Bronchial epithelial cell (primary cell): Measurements from ENCODE around the gene RSPH10B2. TPM values are rescaled to one million over a fixed set of nuclear protein-coding genes. Genes with fewer than 3 reads are reported as not detected.
"Not testable (repeated sequence)": the region's sequence is repeated elsewhere in the genome, so short reads cannot be mapped to it uniquely, and the experiment has no call there.

Experiments used
- DNase-seq: peaks from one replicate; pipeline ENCODE4 v3.0.0-alpha.2; 2010; ENCODE audit warnings: low read depth
- FAIRE-seq: peaks from 2 replicates; lab custom pipeline; 2011; peaks lifted over from hg19 to GRCh38; lab: Jason Lieb, UNC
- H3K27me3 ChIP-seq: 2 replicates; pipeline ENCODE4 v1.5.1; 2011; ENCODE audit warnings: low read length; ENCODE audit not compliant: control insufficient read depth, insufficient read depth
- H3K36me3 ChIP-seq: 2 replicates; pipeline ENCODE4 v1.5.1; 2011; ENCODE audit warnings: low read length; ENCODE audit not compliant: control insufficient read depth, insufficient read depth
- H3K4me3 ChIP-seq: 2 replicates; pipeline ENCODE4 v1.5.1; 2011; ENCODE audit warnings: mild to moderate bottlenecking, low read depth, low read length, control low read depth
- total RNA-seq: library from RNA; depleted of rRNA; stranded (reverse); fragments of >200 nt; gene quantifications from 2 replicates; pipeline ENCODE4 v1.2.1, GENCODE V29; 2014
- TF ChIP-seq, protein P1 (sequence below): IDR thresholded peaks from 2 replicates; pipeline ENCODE4 v1.5.1; 2011; ENCODE audit warnings: mild to moderate bottlenecking, moderate library complexity, low read length, control low read depth, inconsistent platforms; ENCODE audit not compliant: insufficient read depth, severe bottlenecking

Gene RSPH10B2
- total RNA-seq, 1 donor from 2014 or later: not detected

DNA sequence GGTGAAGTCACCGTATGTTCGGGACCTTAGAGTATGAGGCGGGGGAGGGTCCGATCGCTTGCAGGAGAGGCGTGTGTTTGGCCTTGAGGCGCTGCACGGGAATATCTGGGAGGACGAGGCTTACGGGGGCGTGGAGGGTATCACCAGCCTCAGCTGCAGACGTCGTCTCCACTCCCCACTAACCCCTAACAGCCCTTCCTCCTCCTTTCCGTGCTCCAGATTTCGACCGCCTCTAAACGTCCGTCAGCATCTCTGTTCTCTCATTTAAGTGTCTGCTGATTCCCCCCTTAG, 23.6 kb upstream of the RSPH10B2 start:
- Histone ChIP-seq H3K36me3 (peaks cover 4% of the 10 kb centered on the region), H3K4me3 (peak overlapping the region; percentile 98), H3K27me3 (no peaks in the 10 kb centered on the region)
- TF ChIP-seq, protein P1, sequence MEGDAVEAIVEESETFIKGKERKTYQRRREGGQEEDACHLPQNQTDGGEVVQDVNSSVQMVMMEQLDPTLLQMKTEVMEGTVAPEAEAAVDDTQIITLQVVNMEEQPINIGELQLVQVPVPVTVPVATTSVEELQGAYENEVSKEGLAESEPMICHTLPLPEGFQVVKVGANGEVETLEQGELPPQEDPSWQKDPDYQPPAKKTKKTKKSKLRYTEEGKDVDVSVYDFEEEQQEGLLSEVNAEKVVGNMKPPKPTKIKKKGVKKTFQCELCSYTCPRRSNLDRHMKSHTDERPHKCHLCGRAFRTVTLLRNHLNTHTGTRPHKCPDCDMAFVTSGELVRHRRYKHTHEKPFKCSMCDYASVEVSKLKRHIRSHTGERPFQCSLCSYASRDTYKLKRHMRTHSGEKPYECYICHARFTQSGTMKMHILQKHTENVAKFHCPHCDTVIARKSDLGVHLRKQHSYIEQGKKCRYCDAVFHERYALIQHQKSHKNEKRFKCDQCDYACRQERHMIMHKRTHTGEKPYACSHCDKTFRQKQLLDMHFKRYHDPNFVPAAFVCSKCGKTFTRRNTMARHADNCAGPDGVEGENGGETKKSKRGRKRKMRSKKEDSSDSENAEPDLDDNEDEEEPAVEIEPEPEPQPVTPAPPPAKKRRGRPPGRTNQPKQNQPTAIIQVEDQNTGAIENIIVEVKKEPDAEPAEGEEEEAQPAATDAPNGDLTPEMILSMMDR: no peak
- DNase-seq (no peak), FAIRE-seq (no peak)

- H3K36me3 ChIP-seq, H3K4me3 ChIP-seq, DNase-seq, H3K27me3 ChIP-seq: not testable (repeated sequence)
- peak; percentile 75 for FAIRE-seq
These were observed 15.5 kb upstream of the RSPH10B2 start for GRCh38 chr7:6738415-6738814.

DNA sequence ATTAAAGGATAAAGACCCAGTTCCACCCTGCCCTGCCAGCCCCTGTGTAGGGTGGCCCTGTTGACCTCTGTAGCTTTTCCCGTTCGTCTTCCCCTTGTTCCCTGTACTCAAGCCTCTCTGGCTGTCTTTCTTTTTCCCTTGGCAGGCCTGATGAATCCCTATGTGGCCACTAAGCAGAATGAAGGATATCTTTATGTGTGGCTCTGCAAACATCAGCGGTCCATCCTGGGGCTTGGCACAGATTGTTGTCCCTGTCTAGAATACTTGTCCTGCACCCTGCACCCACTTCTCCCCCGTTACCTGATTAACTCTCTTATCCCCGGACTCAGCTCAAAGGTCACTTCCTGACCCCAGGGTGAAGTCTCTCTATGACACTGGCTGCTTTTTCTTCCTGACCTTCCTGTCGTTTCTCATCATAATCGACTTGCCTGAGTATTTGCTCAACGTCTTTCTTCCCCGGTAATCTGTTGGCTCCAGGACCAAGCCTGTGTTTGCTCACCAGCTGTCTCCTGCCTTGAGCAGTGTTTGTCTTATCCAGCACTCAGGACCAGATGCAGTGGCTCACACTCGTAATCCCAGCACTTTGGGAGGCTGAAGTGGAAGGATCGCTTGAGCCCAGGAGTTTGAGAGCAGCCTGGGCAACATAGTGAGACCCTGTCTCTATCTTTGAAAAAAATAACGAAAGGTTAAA, 9.3 kb upstream of the RSPH10B2 start:
- FAIRE-seq, H3K36me3 ChIP-seq, H3K27me3 ChIP-seq, DNase-seq, H3K4me3 ChIP-seq: not testable (repeated sequence)

GRCh38 chr7:6749335-6749734, 4.6 kb upstream of the RSPH10B2 start:
- DNase-seq, FAIRE-seq, H3K4me3 ChIP-seq, H3K36me3 ChIP-seq, H3K27me3 ChIP-seq: not testable (repeated sequence)

- not testable (repeated sequence) for H3K27me3 ChIP-seq, H3K36me3 ChIP-seq, H3K4me3 ChIP-seq, DNase-seq
- FAIRE-seq: peak; percentile 52
These were observed 3.7 kb upstream of the RSPH10B2 start for GRCh38 chr7:6750173-6750572.

GRCh38 chr7:6761186-6761585, 7.3 kb downstream of the RSPH10B2 start:
- not testable (repeated sequence) for FAIRE-seq, H3K27me3 ChIP-seq, H3K36me3 ChIP-seq, DNase-seq, H3K4me3 ChIP-seq

DNA sequence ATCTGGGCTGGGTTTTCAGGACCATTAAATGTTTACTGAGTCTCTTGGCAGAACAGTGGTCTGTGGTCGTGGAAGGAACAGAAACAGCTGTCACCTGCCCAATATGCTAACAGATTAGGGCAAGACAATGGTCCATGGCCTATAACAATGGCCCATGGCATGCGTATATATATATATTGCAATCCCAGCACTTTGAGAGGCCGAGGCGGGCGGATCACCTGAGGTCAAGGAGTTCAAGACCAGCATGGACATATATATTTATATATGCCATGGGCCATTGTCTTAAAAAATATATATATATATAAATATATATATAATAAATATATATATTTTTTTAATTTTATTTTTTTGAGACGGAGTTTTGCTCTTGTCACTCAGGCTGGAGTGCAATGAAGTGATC, 27.7 kb downstream of the RSPH10B2 start:
- not testable (repeated sequence) for FAIRE-seq, DNase-seq, H3K36me3 ChIP-seq, H3K4me3 ChIP-seq, H3K27me3 ChIP-seq

DNA sequence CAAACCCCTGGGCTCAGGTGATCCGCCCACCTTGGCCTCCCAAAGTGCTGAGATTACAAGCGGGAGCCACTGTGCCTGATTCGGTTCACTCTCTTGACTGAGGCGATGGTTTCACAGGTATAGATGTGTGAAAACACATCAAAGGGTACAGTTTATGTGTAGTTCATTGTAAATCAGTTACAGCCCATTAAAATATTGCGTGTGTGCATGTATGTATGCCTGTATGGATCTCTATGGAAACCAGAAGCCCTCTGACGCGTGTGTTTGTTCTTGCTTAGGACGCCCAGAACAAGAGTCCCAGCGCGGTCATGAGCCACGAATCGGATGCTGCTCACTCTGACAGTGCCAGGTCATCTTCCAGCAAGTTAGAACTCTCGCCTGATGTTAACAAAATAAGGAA, 35.5 kb downstream of the RSPH10B2 start:
- peak; percentile 13 for FAIRE-seq
- not testable (repeated sequence) for H3K4me3 ChIP-seq, H3K36me3 ChIP-seq, H3K27me3 ChIP-seq, DNase-seq

DNA sequence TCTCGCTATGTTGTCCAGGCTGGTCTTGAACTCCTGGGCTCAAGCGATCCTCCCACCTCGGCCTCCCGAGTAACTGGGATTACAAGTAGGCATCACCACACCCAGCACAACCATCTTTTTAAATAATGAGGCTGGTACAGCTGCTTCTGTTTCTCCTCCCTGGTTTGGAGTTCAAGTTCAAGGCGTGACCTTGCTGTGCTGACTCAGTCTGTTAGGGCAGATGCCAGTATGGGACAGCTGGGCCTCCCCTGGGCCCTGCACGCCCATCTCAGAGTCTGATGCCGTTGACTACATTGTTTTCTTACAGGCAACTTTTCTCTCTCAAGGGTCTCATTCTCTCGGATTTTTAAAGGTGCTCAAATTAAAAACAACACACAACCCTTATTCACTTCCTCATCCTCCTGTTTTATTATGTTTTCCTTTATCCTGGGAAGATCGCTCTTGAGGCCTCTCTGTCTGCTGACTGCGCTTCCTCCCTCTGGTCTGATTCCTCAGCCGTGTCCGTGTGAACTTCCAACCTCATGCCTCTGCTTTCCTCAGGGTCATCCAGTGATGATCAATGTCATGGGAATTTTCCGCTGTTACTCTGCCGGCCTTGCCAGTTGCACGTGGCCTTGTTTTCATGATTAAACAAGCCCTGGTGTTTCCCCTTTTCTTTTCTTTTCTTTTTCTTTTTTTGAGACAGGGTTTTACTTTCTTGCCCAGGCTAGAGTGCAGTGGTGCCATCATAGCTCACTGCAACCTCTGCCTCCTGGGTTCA, 38.4 kb downstream of the RSPH10B2 start:
- not testable (repeated sequence) for H3K36me3 ChIP-seq, H3K27me3 ChIP-seq, H3K4me3 ChIP-seq, FAIRE-seq
- DNase-seq: peak; percentile 29

DNA sequence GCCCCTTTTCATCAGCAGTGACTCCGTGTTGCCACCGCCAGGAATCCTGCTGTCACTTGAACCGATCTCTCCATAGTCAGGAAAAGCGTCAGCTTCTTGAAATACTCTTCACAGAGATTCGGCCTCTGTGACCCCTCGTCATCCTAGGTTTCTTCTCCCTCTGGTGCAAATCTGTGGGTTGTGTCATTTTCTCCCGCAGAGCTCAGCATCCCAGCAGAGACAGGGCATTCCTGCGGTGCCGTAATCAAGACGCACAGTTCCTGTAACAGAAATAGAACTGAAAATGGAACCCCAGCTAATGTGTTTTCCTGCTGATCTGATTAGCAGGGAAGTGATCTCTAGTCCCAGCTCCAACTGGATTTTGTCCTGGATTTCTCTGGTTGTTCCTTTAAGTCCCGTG, 40.4 kb downstream of the RSPH10B2 start:
- not testable (repeated sequence) for H3K36me3 ChIP-seq, H3K27me3 ChIP-seq, H3K4me3 ChIP-seq, DNase-seq
- peak; percentile 43 for FAIRE-seq

DNA sequence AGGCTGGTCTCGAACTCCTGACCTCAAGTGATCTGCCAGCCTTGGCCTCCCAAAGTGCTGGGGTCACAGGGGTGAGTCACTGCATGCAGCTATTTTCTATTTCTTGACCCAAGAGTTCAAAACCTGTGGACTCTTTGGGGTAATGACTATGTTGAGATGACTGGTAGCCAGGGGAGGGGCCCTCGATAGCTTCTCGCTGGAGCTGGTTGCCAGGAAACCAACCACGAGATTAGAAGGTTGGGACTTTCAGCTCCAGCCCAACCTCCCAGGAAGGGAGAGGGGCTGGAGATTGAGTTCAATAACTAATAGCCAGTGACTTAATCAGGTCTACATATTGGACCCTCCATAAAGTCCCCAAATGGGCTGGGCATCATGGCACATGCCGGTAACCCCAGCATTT, 43.3 kb downstream of the RSPH10B2 start:
- not testable (repeated sequence) for FAIRE-seq, DNase-seq, H3K36me3 ChIP-seq, H3K4me3 ChIP-seq, H3K27me3 ChIP-seq

GRCh38 chr7:6798047-6798446, 44.1 kb downstream of the RSPH10B2 start:
- H3K27me3 ChIP-seq, FAIRE-seq, H3K36me3 ChIP-seq, DNase-seq, H3K4me3 ChIP-seq: not testable (repeated sequence)

- H3K36me3 ChIP-seq, DNase-seq, H3K4me3 ChIP-seq, FAIRE-seq, H3K27me3 ChIP-seq: not testable (repeated sequence)
These were observed 46.0 kb downstream of the RSPH10B2 start for GRCh38 chr7:6799887-6800286.

DNA sequence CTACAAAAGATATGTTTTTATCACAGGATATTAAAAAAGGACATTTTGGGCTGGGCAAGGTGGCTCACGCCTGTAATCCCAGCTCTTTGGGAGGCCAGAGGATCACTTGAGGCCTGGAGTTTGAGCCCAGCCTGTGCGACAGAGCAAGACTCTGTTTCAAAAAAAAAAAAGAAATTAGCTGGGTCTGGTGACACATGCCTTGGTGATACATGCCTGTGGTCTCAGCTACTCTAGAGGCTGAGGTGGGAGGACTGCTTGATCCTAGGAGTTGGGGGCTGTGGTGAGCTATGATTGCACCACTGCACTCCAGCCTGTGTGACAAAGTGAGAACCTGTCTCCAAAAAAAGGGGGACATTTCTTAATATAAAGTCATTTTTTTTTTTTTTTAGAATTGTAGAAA, 46.4 kb downstream of the RSPH10B2 start:
- H3K27me3 ChIP-seq, FAIRE-seq, H3K4me3 ChIP-seq, DNase-seq, H3K36me3 ChIP-seq: not testable (repeated sequence)
